Endothelial cell of umbilical vein (primary cell): ENCODE measurements around the gene UBE2D2. TPM values are rescaled to one million over a fixed set of nuclear protein-coding genes. Genes with fewer than 3 reads are reported as not detected.

Experiments used
- BruUV-seq: library from RNA; stranded (reverse); fragments of 400-500 nt; replicated peaks from 2 replicates; lab custom pipeline; 2021; lab: Mats Ljungman, UMichigan
- CTCF ChIA-PET: fragments of 300-600, 350-600 bp; sonication (Branson Sonifier 250); formaldehyde crosslinking; loops from one replicate; lab custom pipeline; 2021; ENCODE audit warnings: antibody characterized with exemption, inconsistent platforms; lab: Charles Lee
- POLR2A ChIA-PET: fragments of 300-600, 350-600 bp; sonication (Branson Sonifier 250); formaldehyde crosslinking; loops from one replicate; lab custom pipeline; 2021; ENCODE audit warnings: antibody characterized with exemption, inconsistent platforms; lab: Charles Lee
- DNase-seq: peaks from one replicate; pipeline ENCODE4 v3.0.0-alpha.2; 2011; ENCODE audit warnings: low read depth, low spot score
- FAIRE-seq: peaks from 2 replicates; lab custom pipeline; 2011; peaks lifted over from hg19 to GRCh38; lab: Jason Lieb, UNC
- H2AFZ ChIP-seq: 2 replicates; pipeline ENCODE4 v1.6.0; 2012; ENCODE audit warnings: low read depth, low read length, control low read depth, inconsistent platforms
- H3K27ac ChIP-seq: 2 replicates; pipeline ENCODE4 v1.5.1; 2011; ENCODE audit warnings: low read depth, mild to moderate bottlenecking, control low read depth, low read length, moderate library complexity; ENCODE audit not compliant: insufficient read depth
- H3K27me3 ChIP-seq, 2 experiments: 2 replicates each; pipeline versions ENCODE4 v1.6.0 to v1.6.1; 2011; ENCODE audit warnings: low read length in 2 of 2, mixed read lengths in 1 of 2; ENCODE audit not compliant: control insufficient read depth in 2 of 2, insufficient read depth in 2 of 2
- H3K36me3 ChIP-seq, 2 experiments: 2 replicates in 1 of 2; 3 replicates in 1 of 2; pipeline ENCODE4 v1.5.1; 2011; ENCODE audit warnings: low read length in 2 of 2, mild to moderate bottlenecking in 1 of 2, moderate library complexity in 1 of 2; ENCODE audit not compliant: control insufficient read depth in 2 of 2, insufficient read depth in 2 of 2; ENCODE audit errors: extremely low read depth in 1 of 2
- H3K4me1 ChIP-seq: 3 replicates; pipeline ENCODE4 v1.5.1; 2011; ENCODE audit warnings: mild to moderate bottlenecking, low read length; ENCODE audit not compliant: control insufficient read depth, insufficient read depth; ENCODE audit errors: extremely low read depth
- H3K4me2 ChIP-seq: 2 replicates; pipeline ENCODE4 v1.6.1; 2011; ENCODE audit warnings: low read length, control low read depth, mixed read lengths; ENCODE audit not compliant: insufficient read depth
- H3K4me3 ChIP-seq, 3 experiments: fragments of 200-600 bp in 1 of 3; sonication (generic), shearing (Covaris generic) in 1 of 3; replicated peaks in 1 of 3; 2 replicates each; pipeline ENCODE4 v1.5.1; 2011 to 2016; ENCODE audit warnings: control low read depth in 3 of 3, low read length in 3 of 3, mild to moderate bottlenecking in 2 of 3, inconsistent platforms in 1 of 3, low read depth in 1 of 3, moderate library complexity in 1 of 3; ENCODE audit not compliant: insufficient read depth in 1 of 3
- H3K79me2 ChIP-seq: 2 replicates; pipeline ENCODE4 v1.6.0; 2012; ENCODE audit warnings: low read length, inconsistent platforms; ENCODE audit not compliant: control insufficient read depth, insufficient read depth
- H3K9ac ChIP-seq: replicated peaks from 2 replicates; pipeline ENCODE3; 2011; ENCODE audit warnings: low read length, control low read depth; ENCODE audit not compliant: insufficient read depth; ENCODE audit errors: extremely low read depth
- H3K9me1 ChIP-seq: replicated peaks from 3 replicates; pipeline ENCODE4 v1.6.0; 2011; ENCODE audit warnings: mild to moderate bottlenecking, low read length; ENCODE audit not compliant: control insufficient read depth, insufficient read depth; ENCODE audit errors: extremely low read depth
- H3K9me3 ChIP-seq: replicated peaks from 2 replicates; pipeline ENCODE4 v1.5.1; 2012; ENCODE audit warnings: low read length, inconsistent platforms; ENCODE audit not compliant: control insufficient read depth, insufficient read depth
- H4K20me1 ChIP-seq: replicated peaks from 2 replicates; pipeline ENCODE3; 2011; ENCODE audit warnings: mild to moderate bottlenecking, low read length; ENCODE audit not compliant: control insufficient read depth, insufficient read depth; ENCODE audit errors: extremely low read depth
- EZH2 ChIP-seq: IDR thresholded peaks from 2 replicates; pipeline ENCODE4 v1.6.1; 2012; ENCODE audit warnings: borderline replicate concordance, low read depth, mild to moderate bottlenecking, moderate library complexity, low read length, inconsistent platforms; ENCODE audit not compliant: severe bottlenecking
- FOS ChIP-seq: IDR thresholded peaks from 2 replicates; pipeline ENCODE4 v1.6.1; 2011; ENCODE audit warnings: mild to moderate bottlenecking, low read length, moderate library complexity, borderline replicate concordance; ENCODE audit not compliant: insufficient read depth
- GATA2 ChIP-seq: IDR thresholded peaks from 2 replicates; pipeline ENCODE4 v1.7.0; 2011; ENCODE audit warnings: low read depth, mild to moderate bottlenecking, moderate library complexity, mixed read lengths, low read length; ENCODE audit not compliant: insufficient read length, insufficient read depth
- JUN ChIP-seq: IDR thresholded peaks from 2 replicates; pipeline ENCODE4 v1.6.1; 2011; ENCODE audit warnings: borderline replicate concordance, low read depth; ENCODE audit not compliant: insufficient read length, insufficient read depth
- MAX ChIP-seq: IDR thresholded peaks from 2 replicates; pipeline ENCODE4 v1.6.1; 2011; ENCODE audit not compliant: insufficient read depth, insufficient read length
- MYC ChIP-seq: IDR thresholded peaks from one replicate; pipeline ENCODE4 v1.6.1; 2011; ENCODE audit warnings: mild to moderate bottlenecking, low read depth, low read length
- POLR2A ChIP-seq: IDR thresholded peaks from 2 replicates; pipeline ENCODE4 v1.6.1; 2012; ENCODE audit warnings: low read depth, mild to moderate bottlenecking, control low read depth, low read length
- POLR2AphosphoS5 ChIP-seq: IDR thresholded peaks from 2 replicates; pipeline ENCODE4 v1.6.1; 2012; ENCODE audit warnings: low read depth, mild to moderate bottlenecking, control low read depth, low read length, moderate library complexity; ENCODE audit not compliant: insufficient read depth
- dilution Hi-C: fragments of 300-500 bp; cut with MboI; formaldehyde crosslinking; loops from one replicate; pipeline ENCODE4 v1.15.0; 2019; ENCODE audit warnings: low sequenced_read_pairs; ENCODE audit not compliant: extremely low pct_ligation_motif_present
- intact Hi-C: fragments of 100-400 bp; cut with micrococcal nuclease; formaldehyde crosslinking; loops from one replicate; pipeline ENCODE4 v1.10.0; 2022
- polyA plus RNA-seq, 4 experiments: library from polyadenylated mRNA; depleted of rRNA in 3 of 4; stranded (reverse) in 3 of 4; unstranded in 1 of 4; fragments of >200 nt; gene quantifications; 2 replicates each; pipeline versions ENCODE4 v1.2.1 to v1.2.3, GENCODE V29; 2011 to 2012; ENCODE audit warnings: missing spikeins in 1 of 4
- total RNA-seq: library from RNA; stranded (reverse); gene quantifications from 2 replicates; pipeline ENCODE4 v1.2.3, GENCODE V29; 2021
- TF ChIP-seq, protein P1 (sequence below), 2 donors: IDR thresholded peaks; 1 replicate in 1 of 2; 2 replicates in 1 of 2; pipeline ENCODE4 v1.5.1; 2011; ENCODE audit warnings: low read length in 2 of 2, mild to moderate bottlenecking in 2 of 2, moderate library complexity in 2 of 2, control low read depth in 1 of 2, inconsistent platforms in 1 of 2, low read depth in 1 of 2; ENCODE audit not compliant: insufficient read depth in 1 of 2; ENCODE audit errors: extremely low read depth in 1 of 2

Gene UBE2D2
- total and polyA plus RNA-seq, 2 donors (not counting 3 experiments of a cell fraction or from before 2014, with no cell fraction given), result 45.0 to 156 TPM

- FAIRE-seq (no peak), DNase-seq (no peak)
- intact Hi-C loops (no loop called here), dilution Hi-C loops (no loop called here)
- ChIA-PET POLR2A (no interaction called here), CTCF (interaction anchor here (2.8 kb wide), 1 partner anchor 15 kb away, joined by 8 read pairs; no protein-coding TSS in a partner anchor)
- Histone ChIP-seq H3K27ac (no peak overlapping the region), H4K20me1 (no peaks in the 10 kb centered on the region), H3K4me3 (no peak overlapping the region), H3K9ac (no peak overlapping the region), H3K79me2 (no peaks in the 10 kb centered on the region), H3K27me3 (no peaks in the 10 kb centered on the region), H3K36me3 (no peaks in the 10 kb centered on the region), H2AFZ (no peak overlapping the region), H3K9me1 (no peaks in the 10 kb centered on the region), H3K4me1 (peaks cover 41% of the 10 kb centered on the region), H3K4me2 (no peak overlapping the region), H3K9me3 (no peaks in the 10 kb centered on the region)
- no TSS peak for BruUV-seq
- TF ChIP-seq JUN (no peak), POLR2AphosphoS5 (no peak), EZH2 (no peak), MYC (no peak), FOS (no peak), MAX (no peak), GATA2 (no peak), POLR2A (no peak)
- TF ChIP-seq, protein P1, sequence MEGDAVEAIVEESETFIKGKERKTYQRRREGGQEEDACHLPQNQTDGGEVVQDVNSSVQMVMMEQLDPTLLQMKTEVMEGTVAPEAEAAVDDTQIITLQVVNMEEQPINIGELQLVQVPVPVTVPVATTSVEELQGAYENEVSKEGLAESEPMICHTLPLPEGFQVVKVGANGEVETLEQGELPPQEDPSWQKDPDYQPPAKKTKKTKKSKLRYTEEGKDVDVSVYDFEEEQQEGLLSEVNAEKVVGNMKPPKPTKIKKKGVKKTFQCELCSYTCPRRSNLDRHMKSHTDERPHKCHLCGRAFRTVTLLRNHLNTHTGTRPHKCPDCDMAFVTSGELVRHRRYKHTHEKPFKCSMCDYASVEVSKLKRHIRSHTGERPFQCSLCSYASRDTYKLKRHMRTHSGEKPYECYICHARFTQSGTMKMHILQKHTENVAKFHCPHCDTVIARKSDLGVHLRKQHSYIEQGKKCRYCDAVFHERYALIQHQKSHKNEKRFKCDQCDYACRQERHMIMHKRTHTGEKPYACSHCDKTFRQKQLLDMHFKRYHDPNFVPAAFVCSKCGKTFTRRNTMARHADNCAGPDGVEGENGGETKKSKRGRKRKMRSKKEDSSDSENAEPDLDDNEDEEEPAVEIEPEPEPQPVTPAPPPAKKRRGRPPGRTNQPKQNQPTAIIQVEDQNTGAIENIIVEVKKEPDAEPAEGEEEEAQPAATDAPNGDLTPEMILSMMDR (IDR thresholded peaks at IDR 0.05; ENCODE audit: extremely low read depth in 1 of 2, insufficient read depth in 1 of 2, low read depth in 1 of 2, low read length in 2 of 2), result no peak
Measured at GRCh38 chr5:139662617-139663016, 101.5 kb downstream of the UBE2D2 start.
